ENCODE data around the gene PADI2. TPM values are rescaled to one million over a fixed set of nuclear protein-coding genes. Genes with fewer than 3 reads are reported as not detected.
A peak's percentile ranks its signal among the peaks of the same experiment; 100 is the strongest.

Gene PADI2
- total and polyA plus RNA-seq, 9 of the 15 experiments (the other 6 are each of a cell fraction or from before 2014, with no cell fraction given), result 0.01 to 0.11 (median 0.01) TPM; not detected in 5

- TF ChIP-seq, protein P1, sequence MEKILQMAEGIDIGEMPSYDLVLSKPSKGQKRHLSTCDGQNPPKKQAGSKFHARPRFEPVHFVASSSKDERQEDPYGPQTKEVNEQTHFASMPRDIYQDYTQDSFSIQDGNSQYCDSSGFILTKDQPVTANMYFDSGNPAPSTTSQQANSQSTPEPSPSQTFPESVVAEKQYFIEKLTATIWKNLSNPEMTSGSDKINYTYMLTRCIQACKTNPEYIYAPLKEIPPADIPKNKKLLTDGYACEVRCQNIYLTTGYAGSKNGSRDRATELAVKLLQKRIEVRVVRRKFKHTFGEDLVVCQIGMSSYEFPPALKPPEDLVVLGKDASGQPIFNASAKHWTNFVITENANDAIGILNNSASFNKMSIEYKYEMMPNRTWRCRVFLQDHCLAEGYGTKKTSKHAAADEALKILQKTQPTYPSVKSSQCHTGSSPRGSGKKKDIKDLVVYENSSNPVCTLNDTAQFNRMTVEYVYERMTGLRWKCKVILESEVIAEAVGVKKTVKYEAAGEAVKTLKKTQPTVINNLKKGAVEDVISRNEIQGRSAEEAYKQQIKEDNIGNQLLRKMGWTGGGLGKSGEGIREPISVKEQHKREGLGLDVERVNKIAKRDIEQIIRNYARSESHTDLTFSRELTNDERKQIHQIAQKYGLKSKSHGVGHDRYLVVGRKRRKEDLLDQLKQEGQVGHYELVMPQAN (IDR thresholded peaks at IDR 0.05; ENCODE audit: borderline replicate concordance), result peak; percentile 82
- TF ChIP-seq RCOR1 (IDR thresholded peaks at IDR 0.05; ENCODE audit: borderline replicate concordance in 1 of 2, low read depth in 2 of 2, low read length in 2 of 2) (peak in 1 of 2 experiments; percentile 21; a peak in 2 of 4 replicates), MTF1 (CRISPR knock-in tag; IDR thresholded peaks at IDR 0.05; ENCODE audit: borderline replicate concordance) (no peak), ATF3 (IDR thresholded peaks at IDR 0.05) (peak; percentile 68), ATF3 (CRISPR knock-in tag; conservative IDR thresholded peaks at IDR 0.05) (peak; percentile 64), NFIX (CRISPR knock-in tag; IDR thresholded peaks at IDR 0.05; ENCODE audit: low read depth) (no peak), CBFA2T2 (conservative IDR thresholded peaks at IDR 0.05) (no peak), ZSCAN32 (CRISPR knock-in tag; IDR thresholded peaks at IDR 0.05) (no peak), OTX1 (CRISPR knock-in tag; IDR thresholded peaks at IDR 0.05) (no peak), ZNF699 (CRISPR knock-in tag; IDR thresholded peaks at IDR 0.05; ENCODE audit: insufficient replicate concordance) (no peak), CHCHD3 (CRISPR knock-in tag; IDR thresholded peaks at IDR 0.05) (peak; percentile 73; the same call in 1 of the 2 replicates), RBBP5 (IDR thresholded peaks at IDR 0.05; ENCODE audit: borderline replicate concordance, insufficient read depth, low read length, poor library complexity, severe bottlenecking) (peak; percentile 63), DACH1 (IDR thresholded peaks at IDR 0.05; ENCODE audit: partially characterized antibody) (no peak), PREB (CRISPR knock-in tag; IDR thresholded peaks at IDR 0.05) (no peak), HLTF (IDR thresholded peaks at IDR 0.05) (no peak), ETV5 (CRISPR knock-in tag; IDR thresholded peaks at IDR 0.05; ENCODE audit: low read depth) (peak; percentile 56; the same call in 1 of the 2 replicates), ELF4 (CRISPR knock-in tag; IDR thresholded peaks at IDR 0.05) (peak; percentile 26; the same call in 1 of the 2 replicates), FOXO4 (CRISPR knock-in tag; IDR thresholded peaks at IDR 0.05) (no peak), PHF8 (IDR thresholded peaks at IDR 0.05; ENCODE audit: borderline replicate concordance, low read length) (peak; percentile 95)
- TF ChIP-seq, protein P2, sequence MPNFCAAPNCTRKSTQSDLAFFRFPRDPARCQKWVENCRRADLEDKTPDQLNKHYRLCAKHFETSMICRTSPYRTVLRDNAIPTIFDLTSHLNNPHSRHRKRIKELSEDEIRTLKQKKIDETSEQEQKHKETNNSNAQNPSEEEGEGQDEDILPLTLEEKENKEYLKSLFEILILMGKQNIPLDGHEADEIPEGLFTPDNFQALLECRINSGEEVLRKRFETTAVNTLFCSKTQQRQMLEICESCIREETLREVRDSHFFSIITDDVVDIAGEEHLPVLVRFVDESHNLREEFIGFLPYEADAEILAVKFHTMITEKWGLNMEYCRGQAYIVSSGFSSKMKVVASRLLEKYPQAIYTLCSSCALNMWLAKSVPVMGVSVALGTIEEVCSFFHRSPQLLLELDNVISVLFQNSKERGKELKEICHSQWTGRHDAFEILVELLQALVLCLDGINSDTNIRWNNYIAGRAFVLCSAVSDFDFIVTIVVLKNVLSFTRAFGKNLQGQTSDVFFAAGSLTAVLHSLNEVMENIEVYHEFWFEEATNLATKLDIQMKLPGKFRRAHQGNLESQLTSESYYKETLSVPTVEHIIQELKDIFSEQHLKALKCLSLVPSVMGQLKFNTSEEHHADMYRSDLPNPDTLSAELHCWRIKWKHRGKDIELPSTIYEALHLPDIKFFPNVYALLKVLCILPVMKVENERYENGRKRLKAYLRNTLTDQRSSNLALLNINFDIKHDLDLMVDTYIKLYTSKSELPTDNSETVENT (CRISPR knock-in tag; IDR thresholded peaks at IDR 0.05), result peak; percentile 80; the same call in 1 of the 2 replicates
Measured at GRCh38 chr1:17053685-17054410, 65.4 kb downstream of the PADI2 start, which contains the start of gene SDHB (continued).
